Erythroblast (primary cell): Measurements from ENCODE around the gene MFN1.

Source experiments
- GATA1 ChIP-seq: IDR thresholded peaks from 2 replicates; pipeline ENCODE4 v1.6.1; 2011; ENCODE audit warnings: low read depth, mild to moderate bottlenecking, control low read depth, low read length, moderate library complexity
- POLR2A ChIP-seq: IDR thresholded peaks from 2 replicates; pipeline ENCODE4 v1.6.1; 2011; ENCODE audit warnings: mild to moderate bottlenecking, low read length

- TF ChIP-seq POLR2A (no peak), GATA1 (no peak)
Measured at GRCh38 chr3:179430277-179430870, 82.9 kb downstream of the MFN1 start.
